Measurements from ENCODE around the gene GLIS1.

GRCh38 chr1:53559391-53559815 is 179.6 kb downstream of the GLIS1 start:
- TF ChIP-seq, protein P1, sequence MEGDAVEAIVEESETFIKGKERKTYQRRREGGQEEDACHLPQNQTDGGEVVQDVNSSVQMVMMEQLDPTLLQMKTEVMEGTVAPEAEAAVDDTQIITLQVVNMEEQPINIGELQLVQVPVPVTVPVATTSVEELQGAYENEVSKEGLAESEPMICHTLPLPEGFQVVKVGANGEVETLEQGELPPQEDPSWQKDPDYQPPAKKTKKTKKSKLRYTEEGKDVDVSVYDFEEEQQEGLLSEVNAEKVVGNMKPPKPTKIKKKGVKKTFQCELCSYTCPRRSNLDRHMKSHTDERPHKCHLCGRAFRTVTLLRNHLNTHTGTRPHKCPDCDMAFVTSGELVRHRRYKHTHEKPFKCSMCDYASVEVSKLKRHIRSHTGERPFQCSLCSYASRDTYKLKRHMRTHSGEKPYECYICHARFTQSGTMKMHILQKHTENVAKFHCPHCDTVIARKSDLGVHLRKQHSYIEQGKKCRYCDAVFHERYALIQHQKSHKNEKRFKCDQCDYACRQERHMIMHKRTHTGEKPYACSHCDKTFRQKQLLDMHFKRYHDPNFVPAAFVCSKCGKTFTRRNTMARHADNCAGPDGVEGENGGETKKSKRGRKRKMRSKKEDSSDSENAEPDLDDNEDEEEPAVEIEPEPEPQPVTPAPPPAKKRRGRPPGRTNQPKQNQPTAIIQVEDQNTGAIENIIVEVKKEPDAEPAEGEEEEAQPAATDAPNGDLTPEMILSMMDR (IDR thresholded peaks at IDR 0.05; ENCODE audit: borderline replicate concordance, extremely low read depth, low read length, poor library complexity, severe bottlenecking): no peak
- TF ChIP-seq EZH2 (IDR thresholded peaks at IDR 0.05; ENCODE audit: borderline replicate concordance, low read depth, low read length, severe bottlenecking): no peak

Data from DND-41 (cell line).